Endodermal cell (in vitro differentiated cells): ENCODE results near the gene CAMSAP1. TPM values are rescaled to one million over a fixed set of nuclear protein-coding genes. Genes with fewer than 3 reads are reported as not detected.

Source experiments
- DNase-seq: peaks from one replicate; pipeline ENCODE4 v3.0.0-alpha.2; 2017
- H3K27ac ChIP-seq: 2 replicates; pipeline ENCODE4 v1.5.1; 2013; ENCODE audit warnings: mild to moderate bottlenecking, low read depth, low read length, moderate library complexity
- H3K27me3 ChIP-seq: 2 replicates; pipeline ENCODE4 v1.6.1; 2013; ENCODE audit warnings: mild to moderate bottlenecking, low read length, moderate library complexity; ENCODE audit not compliant: insufficient read depth, control insufficient read depth, poor library complexity, severe bottlenecking
- H3K36me3 ChIP-seq: 2 replicates; pipeline ENCODE4 v1.7.0; 2013; ENCODE audit warnings: mild to moderate bottlenecking, low read length, moderate library complexity; ENCODE audit not compliant: control insufficient read depth, insufficient read depth
- H3K4me1 ChIP-seq: one replicate; pipeline ENCODE4 v1.7.0; 2013; ENCODE audit warnings: low read length; ENCODE audit not compliant: control insufficient read depth, insufficient read depth
- H3K4me3 ChIP-seq: 2 replicates; pipeline ENCODE4 v1.5.1; 2013; ENCODE audit warnings: mild to moderate bottlenecking, low read length, moderate library complexity
- H3K9ac ChIP-seq: 2 replicates; pipeline ENCODE4 v1.6.1; 2013; ENCODE audit warnings: mild to moderate bottlenecking, low read length, moderate library complexity; ENCODE audit not compliant: poor library complexity, severe bottlenecking; ENCODE audit errors: extremely low read depth
- H3K9me3 ChIP-seq: 2 replicates; pipeline ENCODE4 v1.6.1; 2013; ENCODE audit warnings: mild to moderate bottlenecking, low read length, moderate library complexity; ENCODE audit not compliant: control insufficient read depth
- H3K27ac Mint-ChIP-seq: 2 replicates; pipeline ENCODE4 v1.8.0; 2020; ENCODE audit warnings: mixed read lengths
- H3K27me3 Mint-ChIP-seq: 2 replicates; pipeline ENCODE4 v1.8.0; 2021; ENCODE audit warnings: mild to moderate bottlenecking, mixed read lengths; ENCODE audit not compliant: insufficient read depth
- H3K36me3 Mint-ChIP-seq: 2 replicates; pipeline ENCODE4 v1.8.0; 2020; ENCODE audit warnings: low read depth, mixed read lengths
- H3K4me1 Mint-ChIP-seq: 2 replicates; pipeline ENCODE4 v1.8.0; 2020; ENCODE audit warnings: mixed read lengths
- H3K4me3 Mint-ChIP-seq: 2 replicates; pipeline ENCODE4 v1.8.0; 2020; ENCODE audit warnings: mild to moderate bottlenecking, moderate library complexity, mixed read lengths
- H3K9me3 Mint-ChIP-seq: 2 replicates; pipeline ENCODE4 v1.8.0; 2020; ENCODE audit warnings: mild to moderate bottlenecking, mixed read lengths
- CTCF ChIP-seq: fragments of 200-600 bp; sonication (generic); conservative IDR thresholded peaks from 2 replicates; pipeline ENCODE4 v1.5.0; 2021; ENCODE audit warnings: antibody characterized with exemption, mild to moderate bottlenecking
- WGBS, 2 experiments: methylation state at CpG; one replicate each; pipeline versions ENCODE4 v1.1.5 to v1.1.7; 2013; ENCODE audit warnings: missing lambda C conversion rate in 2 of 2, mixed read lengths in 1 of 2; ENCODE audit not compliant: insufficient coverage in 1 of 2, insufficient read length in 1 of 2; 5-methylcytosine and 5-hydroxymethylcytosine counted together
- total RNA-seq, 2 donors: library from RNA; stranded (reverse); fragmentation: NEBNext Ultra II Directional in 1 of 2; extraction: Animal tissue kit (Norgen Biotek cat#: 25700) in 1 of 2; gene quantifications; 2 replicates in 1 of 2; 3 replicates in 1 of 2; pipeline ENCODE4 v1.2.1, GENCODE V29; 2021

The CAMSAP1 gene
- total RNA-seq, 2 donors from 2014 or later = 40.1 to 43.1 TPM

GRCh38 chr9:135830496-135830895, 76.8 kb downstream of the CAMSAP1 start:
- H3K27me3 Mint-ChIP-seq = no peaks in the 10 kb centered on the region
- H3K4me3 Mint-ChIP-seq = no peak overlapping the region
- no peak for DNase-seq
- H3K9me3 ChIP-seq = peaks cover 20% of the 10 kb centered on the region
- H3K4me1 ChIP-seq = no peaks in the 10 kb centered on the region
- no peak overlapping the region for H3K9ac ChIP-seq
- no peaks in the 10 kb centered on the region for H3K27me3 ChIP-seq
- H3K36me3 Mint-ChIP-seq = peaks cover 55% of the 10 kb centered on the region
- H3K36me3 ChIP-seq = peaks cover 58% of the 10 kb centered on the region
- H3K4me3 ChIP-seq = no peak overlapping the region
- no peak for TF ChIP-seq CTCF
- WGBS, 2 experiments = 91 to 100% methylated on average over 1 of the region's 1 CpG
- H3K9me3 Mint-ChIP-seq = no peaks in the 10 kb centered on the region
- no peaks in the 10 kb centered on the region for H3K4me1 Mint-ChIP-seq
- no peak overlapping the region for H3K27ac ChIP-seq
- H3K27ac Mint-ChIP-seq = no peak overlapping the region

- H3K36me3 Mint-ChIP-seq = peaks cover 65% of the 10 kb centered on the region
- no peak overlapping the region for H3K27ac Mint-ChIP-seq
- Histone ChIP-seq H3K36me3 (peaks cover 54% of the 10 kb centered on the region), H3K27ac (no peak overlapping the region), H3K4me1 (no peaks in the 10 kb centered on the region), H3K27me3 (no peaks in the 10 kb centered on the region), H3K9me3 (peaks cover 20% of the 10 kb centered on the region), H3K4me3 (no peak overlapping the region), H3K9ac (no peak overlapping the region)
- no peak for TF ChIP-seq CTCF
- no peaks in the 10 kb centered on the region for H3K4me1 Mint-ChIP-seq
- H3K4me3 Mint-ChIP-seq = no peak overlapping the region
- H3K9me3 Mint-ChIP-seq = no peaks in the 10 kb centered on the region
- 92 to 100% methylated on average over 1 to 5 of the region's 5 CpGs for WGBS, 2 experiments
- DNase-seq = no peak
- H3K27me3 Mint-ChIP-seq = no peaks in the 10 kb centered on the region
Observed at GRCh38 chr9:135828656-135829055, 78.7 kb downstream of the CAMSAP1 start.

- no peaks in the 10 kb centered on the region for H3K4me1 ChIP-seq
- peaks cover 20% of the 10 kb centered on the region for H3K9me3 ChIP-seq
- Mint-ChIP-seq H3K4me1 (no peaks in the 10 kb centered on the region), H3K4me3 (no peak overlapping the region), H3K27me3 (no peaks in the 10 kb centered on the region), H3K27ac (no peak overlapping the region), H3K9me3 (no peaks in the 10 kb centered on the region), H3K36me3 (peaks cover 66% of the 10 kb centered on the region)
- H3K27ac ChIP-seq = no peak overlapping the region
- no peak for DNase-seq
- no peak overlapping the region for H3K4me3 ChIP-seq
- WGBS, 2 experiments = 94 to 100% methylated on average over 4 to 13 of the region's 13 CpGs
- H3K27me3 ChIP-seq = no peaks in the 10 kb centered on the region
- no peak for TF ChIP-seq CTCF
- no peak overlapping the region for H3K9ac ChIP-seq
- peaks cover 60% of the 10 kb centered on the region for H3K36me3 ChIP-seq
Observed at GRCh38 chr9:135827866-135828580, 79.3 kb downstream of the CAMSAP1 start.
